H1 (cell line): Measurements from ENCODE around the gene STARD3NL. TPM values are rescaled to one million over a fixed set of nuclear protein-coding genes. Genes with fewer than 3 reads are reported as not detected.

Source experiments
- CTCF ChIA-PET: fragments of 300-600 bp; sonication (Branson Sonifier 250); formaldehyde crosslinking; loops from one replicate; lab custom pipeline; 2021; ENCODE audit not compliant: partially characterized antibody; lab: Charles Lee
- POLR2A ChIA-PET: fragments of 300-600 bp; sonication (Branson Sonifier 250); formaldehyde crosslinking; loops from one replicate; lab custom pipeline; 2021; ENCODE audit warnings: inconsistent platforms; ENCODE audit not compliant: partially characterized antibody; lab: Charles Lee
- DNase-seq, 2 experiments: peaks; one replicate each; pipeline versions ENCODE4 v3.0.0 to v3.0.0-alpha.2; 2010 to 2022; ENCODE audit warnings: low spot score in 2 of 2, low read depth in 1 of 2, mixed read lengths in 1 of 2
- FAIRE-seq: peaks from 2 replicates; lab custom pipeline; 2011; peaks lifted over from hg19 to GRCh38; lab: Jason Lieb, UNC
- H2AFZ ChIP-seq: 2 replicates; pipeline ENCODE4 v1.8.1; 2012; ENCODE audit warnings: low read length, inconsistent platforms
- H2AK5ac ChIP-seq: 2 replicates; pipeline ENCODE4 v1.6.1; 2013; ENCODE audit warnings: low read depth, low read length
- H2BK120ac ChIP-seq: replicated peaks from 2 replicates; pipeline ENCODE3; 2013; ENCODE audit warnings: low read depth, low read length, inconsistent platforms
- H2BK12ac ChIP-seq: 2 replicates; pipeline ENCODE4 v1.6.1; 2013; ENCODE audit warnings: low read depth, low read length
- H2BK15ac ChIP-seq: 2 replicates; pipeline ENCODE4 v1.6.1; 2013; ENCODE audit warnings: low read length
- H2BK20ac ChIP-seq: 2 replicates; pipeline ENCODE4 v1.6.1; 2013; ENCODE audit warnings: low read length
- H2BK5ac ChIP-seq: 2 replicates; pipeline ENCODE4 v1.6.1; 2013; ENCODE audit warnings: low read depth, low read length
- H3K14ac ChIP-seq: 2 replicates; pipeline ENCODE4 v1.6.1; 2013; ENCODE audit warnings: inconsistent platforms; ENCODE audit not compliant: insufficient read length
- H3K18ac ChIP-seq: 2 replicates; pipeline ENCODE4 v1.6.1; 2013; ENCODE audit warnings: low read length; ENCODE audit errors: extremely low read depth
- H3K23ac ChIP-seq: 2 replicates; pipeline ENCODE4 v1.6.1; 2013; ENCODE audit warnings: inconsistent platforms; ENCODE audit not compliant: insufficient read length
- H3K23me2 ChIP-seq: 2 replicates; pipeline ENCODE4 v1.6.1; 2013; ENCODE audit warnings: low read depth, low read length
- H3K27ac ChIP-seq: 2 replicates; pipeline ENCODE4 v1.6.1; 2011; ENCODE audit warnings: low read depth, low read length, inconsistent platforms
- H3K27me3 ChIP-seq, 4 experiments: replicated peaks in 1 of 4; 1 replicate in 1 of 4; 2 replicates in 3 of 4; pipeline versions ENCODE4 v1.6.1 to v1.8.1; 2011 to 2013; ENCODE audit warnings: low read length in 3 of 4, mild to moderate bottlenecking in 3 of 4, inconsistent platforms in 2 of 4, mixed read lengths in 2 of 4, moderate library complexity in 1 of 4; ENCODE audit not compliant: control insufficient read depth in 3 of 4, insufficient read depth in 3 of 4; ENCODE audit errors: extremely low read depth in 1 of 4
- H3K36me3 ChIP-seq, 4 experiments: 2 replicates each; pipeline versions ENCODE4 v1.6.1 to v1.8.1; 2011 to 2013; ENCODE audit warnings: mild to moderate bottlenecking in 4 of 4, low read length in 3 of 4, moderate library complexity in 2 of 4, control low read depth in 1 of 4, inconsistent platforms in 1 of 4; ENCODE audit not compliant: insufficient read depth in 4 of 4, control insufficient read depth in 2 of 4
- H3K4ac ChIP-seq: replicated peaks from 2 replicates; pipeline ENCODE3; 2013; ENCODE audit warnings: low read length, low read depth, mixed read lengths, inconsistent platforms; ENCODE audit not compliant: insufficient read length
- H3K4me1 ChIP-seq, 4 experiments: replicated peaks in 1 of 4; 1 replicate in 1 of 4; 2 replicates in 3 of 4; pipeline versions ENCODE4 v1.6.1 to v1.8.1; 2011 to 2013; ENCODE audit warnings: low read length in 3 of 4, inconsistent platforms in 2 of 4, mixed read lengths in 1 of 4; ENCODE audit not compliant: insufficient read depth in 4 of 4, control insufficient read depth in 3 of 4
- H3K4me2 ChIP-seq, 2 experiments: 2 replicates each; pipeline versions ENCODE4 v1.6.1 to v1.8.1; 2011 to 2013; ENCODE audit warnings: low read depth in 2 of 2, low read length in 2 of 2, control low read depth in 1 of 2, inconsistent platforms in 1 of 2, mild to moderate bottlenecking in 1 of 2; ENCODE audit not compliant: insufficient read depth in 1 of 2
- H3K4me3 ChIP-seq, 4 experiments: fragments of 200-600, 300-600 bp in 1 of 4; sonication (generic), shearing (Covaris generic), sonication (Bioruptor Twin) in 1 of 4; 2 replicates each; pipeline versions ENCODE4 v1.5.1 to v1.8.1; 2011 to 2016; ENCODE audit warnings: low read length in 4 of 4, low read depth in 3 of 4, control low read depth in 2 of 4, inconsistent platforms in 2 of 4, mild to moderate bottlenecking in 2 of 4, mixed read lengths in 1 of 4, moderate library complexity in 1 of 4; ENCODE audit not compliant: insufficient read depth in 2 of 4; ENCODE audit errors: extremely low read depth in 1 of 4
- H3K56ac ChIP-seq: replicated peaks from 2 replicates; pipeline ENCODE3; 2013; ENCODE audit warnings: low read depth, mild to moderate bottlenecking, mixed read lengths, low read length, inconsistent platforms; ENCODE audit not compliant: insufficient read length
- H3K79me1 ChIP-seq: 2 replicates; pipeline ENCODE4 v1.6.1; 2013; ENCODE audit warnings: low read depth, low read length, control low read depth
- H3K79me2 ChIP-seq, 2 experiments: 2 replicates each; pipeline versions ENCODE4 v1.6.1 to v1.8.1; 2012 to 2013; ENCODE audit warnings: low read length in 2 of 2, mild to moderate bottlenecking in 2 of 2, inconsistent platforms in 1 of 2; ENCODE audit not compliant: insufficient read depth in 2 of 2, control insufficient read depth in 1 of 2
- H3K9ac ChIP-seq, 4 experiments: replicated peaks in 1 of 4; 1 replicate in 1 of 4; 2 replicates in 3 of 4; pipeline versions ENCODE4 v1.6.1 to v1.8.1; 2011 to 2013; ENCODE audit warnings: low read depth in 3 of 4, low read length in 3 of 4, control low read depth in 2 of 4, mild to moderate bottlenecking in 2 of 4, moderate library complexity in 2 of 4, inconsistent platforms in 1 of 4; ENCODE audit errors: extremely low read depth in 1 of 4
- H3K9me3 ChIP-seq, 2 experiments: 2 replicates each; pipeline versions ENCODE4 v1.6.1 to v1.8.1; 2012 to 2013; ENCODE audit warnings: mild to moderate bottlenecking in 2 of 2, moderate library complexity in 2 of 2, control low read depth in 1 of 2, inconsistent platforms in 1 of 2, low read depth in 1 of 2, low read length in 1 of 2, mixed read lengths in 1 of 2; ENCODE audit not compliant: insufficient read depth in 2 of 2
- H4K20me1 ChIP-seq, 2 experiments: replicated peaks in 1 of 2; 2 replicates each; pipeline versions ENCODE3 to v1.8.1; 2011 to 2013; ENCODE audit warnings: inconsistent platforms in 2 of 2, low read length in 2 of 2, mild to moderate bottlenecking in 1 of 2; ENCODE audit not compliant: insufficient read depth in 2 of 2, control insufficient read depth in 1 of 2
- H4K5ac ChIP-seq: 2 replicates; pipeline ENCODE4 v1.6.1; 2013; ENCODE audit warnings: low read length, low read depth, mixed read lengths, inconsistent platforms; ENCODE audit not compliant: insufficient read length
- H4K8ac ChIP-seq: 2 replicates; pipeline ENCODE4 v1.8.0; 2013; ENCODE audit warnings: mild to moderate bottlenecking, moderate library complexity, low read length, inconsistent platforms; ENCODE audit not compliant: insufficient read depth; ENCODE audit errors: extremely low read depth
- H4K91ac ChIP-seq: replicated peaks from 2 replicates; pipeline ENCODE3; 2013; ENCODE audit warnings: low read length, mixed read lengths, inconsistent platforms; ENCODE audit not compliant: insufficient read length
- ATF3 ChIP-seq: IDR thresholded peaks from 2 replicates; pipeline ENCODE4 v1.6.1; 2011; ENCODE audit warnings: low read depth, mild to moderate bottlenecking, low read length; ENCODE audit not compliant: insufficient read depth
- CEBPB ChIP-seq: IDR thresholded peaks from 2 replicates; pipeline ENCODE4 v1.6.1; 2012; ENCODE audit warnings: low read depth, low read length
- CHD1 ChIP-seq: IDR thresholded peaks from 2 replicates; pipeline ENCODE4 v1.6.1; 2012; ENCODE audit warnings: low read depth, low read length, improper control_type of control experiment
- CHD2 ChIP-seq: IDR thresholded peaks from 2 replicates; pipeline ENCODE4 v1.6.1; 2012; ENCODE audit warnings: low read length, improper control_type of control experiment
- HDAC6 ChIP-seq: IDR thresholded peaks from one replicate; pipeline ENCODE4 v1.7.1; 2012; ENCODE audit warnings: low read depth, mild to moderate bottlenecking, inconsistent platforms, low read length, moderate library complexity
- JUN ChIP-seq: IDR thresholded peaks from 2 replicates; pipeline ENCODE4 v1.6.1; 2011; ENCODE audit warnings: low read depth, mild to moderate bottlenecking, improper control_type of control experiment, low read length
- MAFK ChIP-seq: IDR thresholded peaks from 2 replicates; pipeline ENCODE4 v1.6.1; 2012; ENCODE audit warnings: low read depth, mild to moderate bottlenecking, improper control_type of control experiment, low read length
- POLR2A ChIP-seq, 2 experiments: IDR thresholded peaks; 1 replicate in 1 of 2; 2 replicates in 1 of 2; pipeline ENCODE4 v1.6.1; 2011; ENCODE audit warnings: low read depth in 2 of 2, low read length in 2 of 2, mild to moderate bottlenecking in 2 of 2; ENCODE audit errors: control extremely low read depth in 1 of 2
- RAD21 ChIP-seq, 2 experiments: IDR thresholded peaks in 1 of 2; conservative IDR thresholded peaks in 1 of 2; 2 replicates each; pipeline ENCODE4 v1.6.1; 2011; ENCODE audit warnings: low read depth in 2 of 2, low read length in 2 of 2, improper control_type of control experiment in 1 of 2, inconsistent platforms in 1 of 2, mild to moderate bottlenecking in 1 of 2, moderate library complexity in 1 of 2
- RNF2 ChIP-seq: fragments of 200-900, 300-1000 bp; sonication (generic); IDR thresholded peaks from 2 replicates; pipeline ENCODE4 v1.7.1; 2016; ENCODE audit warnings: borderline replicate concordance, low read depth, mild to moderate bottlenecking, antibody characterized with exemption, low read length; ENCODE audit not compliant: poor library complexity, severe bottlenecking; ENCODE audit errors: missing control alignments
- SIN3A ChIP-seq, 2 experiments: IDR thresholded peaks in 1 of 2; conservative IDR thresholded peaks in 1 of 2; 2 replicates each; pipeline ENCODE4 v1.6.1; 2011 to 2012; ENCODE audit warnings: low read length in 2 of 2, improper control_type of control experiment in 1 of 2, low read depth in 1 of 2, mild to moderate bottlenecking in 1 of 2
- TAF1 ChIP-seq: IDR thresholded peaks from 2 replicates; pipeline ENCODE4 v1.6.1; 2011; ENCODE audit warnings: mild to moderate bottlenecking, low read depth, low read length
- TBP ChIP-seq: IDR thresholded peaks from 2 replicates; pipeline ENCODE4 v1.6.1; 2011; ENCODE audit warnings: low read depth, low read length, improper control_type of control experiment
- YY1 ChIP-seq: IDR thresholded peaks from 2 replicates; pipeline ENCODE4 v1.6.1; 2011; ENCODE audit warnings: low read depth, mild to moderate bottlenecking, low read length
- WGBS, 2 experiments: shearing (Covaris generic) in 1 of 2; methylation state at CpG; one replicate each; pipeline versions ENCODE4 v1.1.6 to v1.1.7; 2013 to 2015; ENCODE audit warnings: low lambda C conversion rate in 2 of 2, mixed read lengths in 2 of 2, inconsistent platforms in 1 of 2, low coverage in 1 of 2, missing lambda C conversion rate in 1 of 2; ENCODE audit not compliant: insufficient replicate concordance in 2 of 2, insufficient coverage in 1 of 2, insufficient read length in 1 of 2; ENCODE audit errors: extremely low coverage in 1 of 2, missing lambda C conversion rate in 1 of 2; 5-methylcytosine and 5-hydroxymethylcytosine counted together
- polyA plus RNA-seq, 7 experiments: library from polyadenylated mRNA; depleted of rRNA in 3 of 7; stranded (reverse) in 5 of 7; unstranded in 2 of 7; fragments of >200 nt in 5 of 7; fragments of 200-250 nt in 2 of 7; gene quantifications; 1 replicate in 5 of 7; 2 replicates in 1 of 7; 4 replicates in 1 of 7; pipeline versions ENCODE4 v1.2.1 to v1.2.3, GENCODE V29; 2011 to 2013; ENCODE audit warnings: missing spikeins in 2 of 7, mixed read lengths in 2 of 7
- total RNA-seq: library from RNA; stranded (reverse); fragmentation: NEBNext Ultra II Directional; extraction: Animal tissue kit (Norgen Biotek cat#: 25700); gene quantifications from 2 replicates; pipeline ENCODE4 v1.2.1, GENCODE V29; 2021

The STARD3NL gene
- total and polyA plus RNA-seq, 2 of the 8 experiments (the other 6 are each of a cell fraction or from before 2014, with no cell fraction given) = 27.1 to 40.5 TPM

GRCh38 chr7:38191791-38192190 is 13.7 kb downstream of the STARD3NL start:
- Histone ChIP-seq H3K36me3 (no peaks in the 10 kb centered on the region), H3K4me2 (no peak overlapping the region), H4K8ac (no peak overlapping the region), H2BK120ac (no peak overlapping the region), H3K9me3 (no peaks in the 10 kb centered on the region), H3K56ac (no peak overlapping the region), H3K9ac (no peak overlapping the region), H3K4me3 (no peak overlapping the region), H3K4ac (no peak overlapping the region), H3K23me2 (no peaks in the 10 kb centered on the region), H3K79me1 (0 out of 2 replicates have a peak, but pooled peaks cover 2% of the 10 kb centered on the region), H2BK20ac (no peak overlapping the region), H2BK12ac (no peak overlapping the region), H4K5ac (no peak overlapping the region), H3K27me3 (no peaks in the 10 kb centered on the region), H2BK5ac (no peak overlapping the region), H3K79me2 (peaks cover 0 to 88% of the 10 kb centered on the region in 2 experiments; a peak in 3 of 4 replicates)
- FAIRE-seq (no peak), DNase-seq (no peak)
- ChIA-PET CTCF (interaction anchor here (1.3 kb wide), 1 partner anchor 24 kb away, joined by 8 read pairs; no protein-coding TSS in a partner anchor), POLR2A (no interaction called here)
- TF ChIP-seq SIN3A (conservative IDR thresholded peaks at IDR 0.05 in 1 of 2, IDR thresholded peaks at IDR 0.05 in 1 of 2; ENCODE audit: low read depth in 1 of 2, low read length in 2 of 2) (no peak), JUN (no peak), HDAC6 (no peak), TAF1 (no peak), RNF2 (no peak), TBP (no peak), MAFK (no peak), CEBPB (no peak), RAD21 (IDR thresholded peaks at IDR 0.05 in 1 of 2, conservative IDR thresholded peaks at IDR 0.05 in 1 of 2; ENCODE audit: low read depth in 2 of 2, low read length in 2 of 2) (no peak), CHD1 (no peak), POLR2A (IDR thresholded peaks at IDR 0.05; ENCODE audit: control extremely low read depth in 1 of 2, low read depth in 2 of 2, low read length in 2 of 2) (no peak), YY1 (no peak), ATF3 (no peak), CHD2 (no peak)
- TF ChIP-seq, all 59 proteins: peak for 0
- Histone ChIP-seq H3K27ac (no peak overlapping the region), H2AFZ (no peak overlapping the region), H3K14ac (no peak overlapping the region), H2BK15ac (no peak overlapping the region), H2AK5ac (no peak overlapping the region), H3K4me1 (peaks cover 5 to 14% (median 9%) of the 10 kb centered on the region in 4 experiments; a peak in 6 of 7 replicates), H4K20me1 (peaks cover 0 to 4% of the 10 kb centered on the region in 2 experiments), H4K91ac (no peak overlapping the region), H3K23ac (no peak overlapping the region), H3K18ac (no peak overlapping the region)
- WGBS, 2 experiments = 90% methylated on average over 1 of the region's 1 CpG; no CpG with 5 or more reads in 1 of the 2 experiments
